Measurements from ENCODE around the gene ATXN10.
"Not testable (repeated sequence)": the region's sequence is repeated elsewhere in the genome, so short reads cannot be mapped to it uniquely, and the experiment has no call there.

The ATXN10 gene

DNA sequence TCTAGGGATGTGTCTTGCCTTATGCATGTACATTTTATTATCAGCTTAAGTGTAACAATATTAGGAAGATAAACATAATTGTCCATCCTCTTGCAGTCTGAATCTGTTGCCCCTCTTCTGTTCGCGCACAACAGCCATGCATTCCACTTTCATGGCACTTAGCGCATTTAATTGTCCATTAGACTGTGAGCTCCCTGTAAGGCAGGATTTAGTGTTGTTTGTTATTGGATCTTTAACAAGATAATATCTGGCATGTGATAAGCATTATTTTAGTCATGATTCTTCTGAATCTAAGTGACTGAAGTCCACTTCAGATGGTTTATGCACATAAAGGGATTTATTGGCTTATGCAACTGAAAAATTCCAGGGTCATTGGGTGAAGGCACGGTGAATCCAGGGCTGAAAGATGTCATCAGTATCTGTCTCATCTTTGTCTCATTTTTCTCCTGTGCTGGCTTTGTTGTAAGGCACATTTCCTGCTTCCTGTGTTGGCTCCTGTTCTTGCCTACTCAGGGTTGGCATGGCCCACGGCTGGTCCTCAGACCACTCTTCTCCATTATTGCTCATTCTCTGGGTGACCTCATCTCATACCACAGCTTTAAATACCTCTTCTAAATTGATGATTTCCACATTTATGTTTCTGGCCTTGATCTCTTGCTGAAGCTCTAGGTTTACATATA lies 37.6 kb downstream of the ATXN10 start:
- DNase-seq (ENCODE audit: low read depth in 2 of 2): no peak

DNA sequence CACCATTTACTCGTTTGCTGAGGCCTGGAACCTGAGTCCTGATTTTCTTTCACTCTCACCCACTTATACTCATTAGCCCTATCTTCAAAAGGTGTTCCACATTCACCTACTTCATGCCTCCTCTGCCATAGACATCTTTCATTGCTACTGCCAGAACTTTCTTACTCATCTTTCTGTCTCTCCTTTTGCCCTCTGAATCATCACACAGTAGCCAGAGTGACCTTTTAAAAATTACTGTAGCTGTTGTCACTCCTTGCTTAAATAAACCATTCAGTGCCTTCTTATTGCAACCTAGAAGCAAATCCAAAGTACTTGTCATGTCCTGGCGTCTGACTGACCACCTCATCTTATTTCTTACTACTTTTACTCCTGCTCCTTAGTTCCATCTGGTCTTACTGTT lies 38.2 kb downstream of the ATXN10 start:
- DNase-seq (ENCODE audit: low read depth in 2 of 2): no peak

DNA sequence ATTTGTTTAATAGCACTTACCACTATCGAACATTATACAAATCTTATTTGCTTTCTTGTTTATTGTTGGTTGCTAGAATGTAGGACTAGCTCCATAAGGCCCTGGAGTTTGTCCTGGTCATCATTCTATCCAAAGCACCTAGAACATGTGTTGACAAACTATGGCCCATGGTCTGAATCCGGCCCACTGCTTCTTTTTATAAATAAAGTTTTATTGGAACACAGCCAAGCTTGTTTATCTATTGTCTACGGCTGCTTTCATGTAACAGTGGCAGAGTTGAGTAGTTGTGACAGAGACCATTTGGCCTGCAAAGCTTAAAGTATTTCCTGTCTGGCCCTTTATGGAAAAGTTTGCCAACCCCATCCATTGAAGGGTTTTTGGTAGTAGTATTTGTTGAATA lies 38.8 kb downstream of the ATXN10 start:
- no peak for DNase-seq (ENCODE audit: low read depth in 2 of 2)

DNA sequence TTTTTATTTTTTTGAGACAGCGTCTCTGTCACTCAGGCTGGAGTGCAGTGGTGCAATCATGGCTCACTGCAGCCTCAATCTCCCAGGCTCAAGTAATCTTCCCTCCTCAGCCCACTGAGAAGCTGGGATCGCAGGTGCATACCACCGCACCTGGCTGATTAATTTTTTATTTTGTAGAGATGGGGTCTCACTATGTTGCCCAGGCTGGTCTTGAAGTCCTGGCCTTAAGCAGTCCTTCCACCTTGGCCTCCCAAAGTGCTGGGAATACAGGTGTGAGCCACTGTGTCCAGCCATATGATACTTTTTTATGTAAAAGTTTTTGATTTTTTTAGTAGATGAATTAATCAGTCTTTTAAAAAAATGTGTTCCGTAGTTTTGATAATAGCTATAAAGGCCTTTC lies 42.8 kb downstream of the ATXN10 start:
- DNase-seq (ENCODE audit: low read depth in 2 of 2): not testable (repeated sequence)

DNA sequence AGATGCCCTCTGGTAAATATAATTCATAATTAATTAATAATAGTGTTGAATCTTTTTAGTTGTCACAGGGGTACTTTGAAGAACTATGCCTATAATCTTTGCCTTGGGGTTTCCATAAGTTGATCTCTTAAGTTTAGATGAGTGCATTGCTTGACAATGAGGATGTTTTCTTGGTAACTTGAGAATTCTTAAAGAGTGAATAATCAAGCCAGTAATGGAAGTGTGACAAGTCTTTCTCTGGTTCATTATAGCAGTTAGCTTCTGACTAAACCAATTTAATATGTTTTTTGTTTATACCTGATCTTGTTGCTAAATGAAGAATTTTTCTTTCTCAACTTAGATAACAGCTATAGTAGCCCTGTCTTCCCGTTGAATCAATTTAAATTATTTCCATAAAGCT lies 46.2 kb downstream of the ATXN10 start:
- DNase-seq (ENCODE audit: low read depth in 2 of 2): no peak

DNA sequence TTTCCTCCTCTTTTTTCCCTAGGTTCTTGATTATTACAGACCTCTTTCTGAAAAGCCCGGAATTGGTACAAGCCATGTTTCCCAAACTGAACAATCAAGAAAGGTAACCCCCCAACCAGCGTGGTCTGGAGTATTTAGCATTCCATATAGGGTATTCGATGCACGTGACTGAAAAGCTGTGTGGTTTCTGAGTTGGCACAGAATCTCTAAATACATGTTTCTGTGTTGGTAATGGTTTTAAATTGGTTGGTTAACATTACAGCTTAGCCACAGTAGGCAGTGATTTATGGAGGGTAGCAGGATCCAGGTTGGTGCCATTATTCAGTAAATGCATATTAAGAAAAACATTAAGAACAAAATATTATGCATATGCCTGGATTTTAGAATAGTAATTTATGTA lies 46.8 kb downstream of the ATXN10 start:
- no peak for DNase-seq (ENCODE audit: low read depth in 2 of 2)

DNA sequence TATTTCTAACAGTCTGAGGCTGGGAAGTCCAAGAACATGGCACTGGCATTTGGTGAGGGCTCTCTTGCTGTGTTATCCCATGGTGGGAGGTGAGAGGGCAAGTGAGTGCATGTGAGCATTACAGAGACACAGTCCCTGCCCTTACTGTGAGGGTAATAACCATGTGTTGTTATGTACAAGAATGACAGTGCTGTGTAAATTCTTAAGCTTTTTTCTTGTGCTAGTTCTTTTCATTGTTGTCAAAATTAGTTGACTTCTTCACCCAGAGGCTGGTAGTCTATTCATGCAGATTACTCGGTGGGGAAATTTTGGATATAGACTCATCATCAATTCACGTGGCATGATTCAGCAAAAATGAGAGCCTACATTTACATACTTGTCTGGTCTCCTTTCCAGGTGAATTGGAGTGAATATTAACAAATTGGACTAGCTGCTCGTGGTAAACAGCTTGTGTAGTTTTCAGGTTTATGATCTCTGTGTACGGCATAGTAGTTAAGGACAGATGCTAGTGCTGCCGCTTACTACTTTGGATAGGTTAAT lies 49.3 kb downstream of the ATXN10 start:
- DNase-seq (ENCODE audit: low read depth in 2 of 2): no peak

DNA sequence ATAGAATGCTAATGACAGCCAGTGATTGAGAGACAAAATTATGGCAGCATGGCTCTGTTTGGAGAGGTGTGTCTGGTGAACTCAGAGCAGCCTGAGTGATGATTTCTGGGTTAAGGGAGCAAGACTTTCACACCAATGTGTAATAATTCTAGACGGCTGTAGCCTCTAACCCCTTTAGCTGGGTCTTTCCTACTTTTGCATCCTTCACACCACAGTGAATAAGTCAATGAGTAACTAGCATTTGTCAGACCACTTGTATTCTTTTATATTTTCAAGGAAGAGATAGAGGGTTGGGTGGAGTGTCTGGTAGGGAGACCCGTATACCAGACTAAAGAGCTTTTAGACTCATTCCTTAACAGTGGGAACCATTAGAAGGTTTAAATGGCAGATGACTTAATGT lies 50.4 kb downstream of the ATXN10 start:
- DNase-seq (ENCODE audit: low read depth in 2 of 2): no peak

DNA sequence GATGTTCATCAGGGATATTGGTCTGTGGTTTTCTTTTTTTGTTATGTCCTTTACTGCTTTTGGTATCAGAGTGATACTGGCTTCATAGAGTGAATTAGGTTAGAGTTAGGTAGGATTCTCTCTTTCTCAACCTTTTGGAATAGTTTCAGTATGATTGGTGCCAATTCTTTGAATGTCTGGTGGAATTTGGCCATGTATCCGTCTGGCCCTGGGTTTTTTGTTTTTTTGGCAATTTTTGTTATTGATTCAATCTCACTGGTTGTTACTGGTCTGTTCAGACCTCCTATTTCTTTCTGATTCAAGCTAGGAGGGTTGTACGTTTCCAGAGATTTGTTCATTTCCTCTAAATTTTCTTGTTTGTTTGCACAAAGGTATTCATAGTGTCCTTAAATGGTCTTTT lies 54.4 kb downstream of the ATXN10 start:
- no peak for DNase-seq (ENCODE audit: low read depth in 2 of 2)

DNA sequence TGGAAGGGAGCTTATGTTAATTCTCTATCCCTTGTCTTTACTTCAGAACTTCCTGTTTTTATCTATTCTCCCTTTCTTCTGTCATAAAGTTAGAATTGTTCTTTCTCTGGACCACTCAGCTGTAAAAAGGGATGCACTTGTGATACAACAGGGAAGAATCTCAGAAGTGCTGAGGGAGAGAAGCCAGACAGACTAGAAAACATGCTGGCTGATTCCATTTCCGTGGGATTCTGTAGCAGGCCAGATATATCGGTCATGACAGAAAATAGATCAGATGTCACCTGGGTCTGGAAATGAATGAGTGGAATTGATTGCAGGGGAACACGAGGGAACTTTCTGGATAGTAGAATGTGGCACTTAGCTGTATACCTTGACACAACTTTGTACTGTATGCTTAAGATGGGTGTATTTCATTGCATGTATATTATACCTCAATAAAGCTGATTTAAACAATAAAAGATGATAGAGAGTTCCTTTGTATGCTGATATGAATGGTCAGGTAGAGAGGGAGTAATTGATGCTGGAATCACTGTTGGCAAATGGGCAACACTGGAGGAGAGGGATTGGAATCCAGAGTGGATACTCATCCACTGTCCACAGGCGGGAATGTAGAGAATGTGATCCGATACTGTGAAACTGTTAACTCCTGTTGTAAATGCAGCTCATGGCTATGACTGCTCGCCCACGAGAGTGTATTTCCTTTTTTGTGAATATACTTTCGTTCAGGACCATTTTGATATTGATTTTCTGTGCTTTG lies 59.6 kb downstream of the ATXN10 start:
- no peak for DNase-seq (ENCODE audit: low read depth in 2 of 2)

DNA sequence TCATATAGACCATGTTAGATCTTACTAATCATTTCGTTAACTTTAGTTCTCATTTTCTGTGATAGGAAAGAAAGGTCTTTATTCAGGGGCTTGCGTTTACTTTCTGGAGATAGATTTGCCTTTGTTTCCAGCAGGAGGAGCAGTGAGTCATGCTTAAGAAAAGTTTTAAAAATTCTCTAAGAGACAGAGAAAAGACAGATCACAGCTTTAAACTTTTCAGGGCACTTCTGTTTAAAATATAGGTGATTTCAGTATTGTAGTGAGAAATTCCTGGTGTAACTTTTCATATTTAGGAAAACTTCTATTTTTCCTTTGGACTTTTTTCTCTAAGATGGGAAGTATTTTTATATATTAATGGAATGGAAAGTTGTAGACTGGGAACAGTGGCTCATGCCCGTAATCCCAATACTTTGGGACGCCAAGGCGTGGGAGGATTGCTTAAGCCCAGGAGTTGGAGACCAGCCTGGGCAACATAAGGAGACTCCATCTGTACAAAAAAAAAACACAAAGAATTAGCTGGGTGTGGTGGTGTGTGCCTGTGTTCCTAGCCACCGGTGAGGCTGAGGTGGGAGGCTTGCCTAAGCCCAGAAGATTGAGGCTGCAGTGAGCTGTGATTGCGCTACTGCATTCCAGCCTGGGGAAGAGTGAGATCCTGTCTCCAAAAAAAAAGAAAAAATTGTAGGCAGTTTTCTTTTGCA lies 60.3 kb downstream of the ATXN10 start:
- no peak for DNase-seq (ENCODE audit: low read depth in 2 of 2)

DNA sequence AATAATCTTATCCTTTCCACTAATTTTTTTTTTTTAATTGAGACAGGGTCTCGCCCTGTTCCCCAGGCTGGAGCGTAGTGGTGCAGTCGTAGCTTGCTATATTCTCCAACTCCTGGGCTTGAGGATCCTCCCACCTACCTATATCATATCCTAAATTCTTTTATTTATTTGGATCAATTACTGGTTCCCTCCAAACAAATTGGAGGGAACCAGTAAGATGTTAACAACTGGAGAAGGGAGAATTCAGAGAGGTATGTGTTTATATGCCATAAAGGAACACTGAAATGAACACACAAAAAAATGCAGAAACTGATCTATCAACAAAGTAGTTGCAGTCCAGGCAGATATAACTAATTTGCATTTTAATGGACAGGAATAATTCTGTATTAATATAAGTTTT lies 63.6 kb downstream of the ATXN10 start:
- no peak for DNase-seq (ENCODE audit: low read depth in 2 of 2)

DNA sequence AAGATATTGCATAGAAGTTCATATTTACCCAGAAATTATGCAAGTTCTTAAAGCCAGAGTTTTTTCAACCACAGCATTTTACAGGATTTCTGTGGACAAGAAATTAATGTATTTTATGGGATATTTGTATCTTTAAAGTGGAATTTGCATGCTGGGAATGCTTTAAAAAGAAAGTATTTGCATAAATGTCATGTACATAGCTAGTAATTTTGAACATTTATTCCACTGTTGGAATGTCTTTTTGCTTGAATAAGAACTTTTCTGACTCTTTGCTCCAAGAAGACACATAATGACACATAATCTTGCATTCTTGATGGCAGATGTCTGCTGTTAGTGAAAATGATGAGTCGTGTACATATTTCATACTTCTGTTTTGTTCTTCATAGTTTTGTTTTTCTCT lies 66.6 kb downstream of the ATXN10 start:
- no peak for DNase-seq (ENCODE audit: low read depth in 2 of 2)

DNA sequence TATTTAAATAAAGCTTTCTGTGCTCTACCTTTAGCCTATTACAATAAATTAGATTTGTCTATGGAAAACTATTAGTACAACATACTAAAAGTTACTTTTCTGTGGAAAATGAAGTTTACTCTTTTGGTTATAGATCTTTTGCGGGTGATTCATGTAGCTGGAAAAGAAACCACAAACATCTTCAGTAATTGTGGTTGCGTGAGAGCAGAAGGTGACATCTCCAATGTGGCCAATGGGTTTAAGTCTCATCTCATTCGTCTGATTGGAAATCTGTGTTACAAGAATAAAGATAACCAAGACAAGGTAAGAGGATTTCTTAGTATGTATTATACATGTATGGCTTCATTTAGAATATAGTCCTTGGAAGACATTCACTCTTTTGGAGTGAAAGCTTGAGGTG lies 68.6 kb downstream of the ATXN10 start:
- no peak for DNase-seq (ENCODE audit: low read depth in 2 of 2)

DNA sequence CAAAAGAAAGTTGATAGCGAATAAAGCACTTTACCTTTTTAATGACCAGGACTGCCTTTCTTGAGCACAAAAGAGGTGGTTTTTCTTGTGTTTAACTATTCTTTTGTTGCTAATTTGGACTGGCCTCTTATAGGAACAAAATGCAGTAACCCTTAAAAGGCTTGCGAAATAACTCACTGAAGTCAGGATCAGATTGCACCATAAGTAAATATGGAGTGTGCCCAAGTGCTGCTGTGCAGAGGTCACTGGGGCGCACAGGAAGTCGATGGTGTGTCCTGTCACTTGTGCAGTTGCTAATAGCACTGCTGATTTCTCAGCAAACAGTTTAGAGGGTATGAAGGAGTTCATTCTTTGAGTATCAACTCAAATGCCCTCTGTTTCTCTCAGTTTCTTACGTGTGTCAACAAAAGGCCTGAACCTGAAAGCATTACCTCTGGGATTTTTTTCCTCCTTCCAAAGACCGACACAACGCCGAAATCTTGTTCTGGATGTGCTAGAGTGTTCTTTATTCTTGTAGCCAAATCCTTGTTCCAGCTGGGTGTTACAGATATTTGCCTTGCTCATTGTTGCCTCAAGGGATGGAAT lies 71.3 kb downstream of the ATXN10 start:
- no peak for DNase-seq (ENCODE audit: low read depth in 2 of 2)

DNA sequence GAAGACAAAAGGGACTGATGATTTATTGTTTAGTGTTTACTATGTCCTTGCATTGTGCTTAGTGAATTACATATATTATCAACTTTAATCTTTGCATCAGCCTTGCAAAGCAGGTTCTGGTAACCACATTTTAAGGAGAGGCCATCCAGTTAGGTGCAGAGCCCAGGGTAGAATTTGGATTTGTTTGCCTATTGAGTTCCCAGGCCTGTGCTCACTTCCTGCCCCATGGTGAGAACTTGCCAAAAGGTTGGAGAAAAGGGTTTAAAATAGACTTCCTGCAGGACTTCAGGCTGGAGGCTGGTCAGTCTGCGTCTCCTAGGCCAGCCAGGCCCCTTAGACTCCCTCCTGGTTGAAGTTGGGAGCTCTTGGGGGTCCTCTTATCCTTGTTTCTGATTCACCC lies 72.1 kb downstream of the ATXN10 start:
- DNase-seq (ENCODE audit: low read depth in 2 of 2): no peak

DNA sequence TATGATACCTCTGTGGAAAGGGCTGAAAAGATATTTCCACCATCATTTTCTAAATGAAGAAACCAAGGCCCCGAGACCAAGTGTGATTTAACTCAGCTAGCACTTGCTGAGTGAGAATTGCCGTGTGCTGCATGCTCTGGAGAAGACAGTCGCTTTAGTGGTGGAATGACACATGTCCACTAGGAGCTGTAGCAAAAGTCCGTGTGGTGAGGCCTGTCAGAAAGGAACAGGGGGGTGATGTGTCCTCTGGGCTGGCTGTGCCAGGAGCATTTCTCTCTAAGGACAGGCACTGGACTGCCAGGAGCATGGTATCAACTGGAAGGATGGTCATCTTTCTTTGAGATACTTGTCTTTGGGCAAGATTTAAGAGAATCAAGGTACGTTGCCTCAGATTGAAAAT lies 72.8 kb downstream of the ATXN10 start:
- DNase-seq (ENCODE audit: low read depth in 2 of 2): no peak

DNA sequence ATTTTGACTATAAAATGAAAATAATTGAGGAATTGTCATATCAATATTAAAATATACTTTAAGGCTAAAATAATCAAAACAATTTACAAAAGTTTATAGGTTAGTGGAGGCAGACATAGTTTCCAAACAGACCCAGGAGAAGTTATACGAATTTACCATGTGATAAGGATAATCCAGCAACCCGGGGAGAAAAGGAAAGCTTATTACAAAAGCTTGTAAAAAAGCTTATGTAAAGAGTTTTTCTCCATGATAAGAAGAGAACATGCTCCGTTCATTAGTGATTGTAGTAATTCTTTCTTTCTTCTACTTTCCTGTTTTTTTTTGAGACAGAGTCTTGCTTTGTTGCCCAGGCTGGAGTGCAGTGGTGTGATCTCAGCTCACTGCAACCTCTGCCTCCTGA lies 79.0 kb downstream of the ATXN10 start:
- no peak for DNase-seq (ENCODE audit: low read depth in 2 of 2)

DNA sequence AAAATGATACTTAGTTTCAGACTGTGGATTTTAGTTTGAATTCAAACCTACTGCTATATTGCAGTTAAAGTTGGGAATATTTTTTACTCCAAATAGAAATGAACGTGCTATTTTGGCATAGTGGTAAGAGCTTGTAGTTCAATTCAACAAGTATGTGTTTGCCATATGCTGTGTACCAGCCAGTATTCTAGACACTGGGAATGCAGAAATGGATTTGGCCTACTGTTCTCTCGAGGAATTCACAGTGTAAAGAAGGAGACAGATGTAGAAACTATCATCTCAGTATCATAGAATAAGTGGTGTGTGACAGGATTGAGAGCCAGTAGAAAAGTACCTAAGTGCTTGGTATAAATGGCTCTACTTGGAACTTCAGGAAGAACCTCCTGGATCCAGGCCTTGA lies 80.4 kb downstream of the ATXN10 start:
- no peak for DNase-seq (ENCODE audit: low read depth in 2 of 2)

DNA sequence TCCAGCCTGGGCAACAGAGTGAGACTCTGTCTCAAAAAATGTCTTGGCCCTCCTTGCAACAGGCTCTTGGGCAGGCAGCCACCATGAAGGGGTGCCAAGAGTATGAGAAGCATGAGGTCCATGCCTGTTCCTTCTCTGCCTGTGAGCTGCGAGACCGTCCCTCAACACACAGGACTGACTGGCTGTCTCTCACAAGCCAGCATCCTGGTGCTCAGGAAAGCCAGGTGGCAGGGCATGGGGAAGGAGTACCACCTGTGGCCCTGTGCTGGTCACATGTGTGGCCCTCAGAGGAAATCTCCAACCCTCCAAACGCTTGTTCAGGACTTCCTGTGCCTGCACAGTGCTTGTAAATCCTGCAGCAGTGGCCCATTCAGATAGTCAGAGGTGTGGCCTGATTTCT lies 83.2 kb downstream of the ATXN10 start:
- DNase-seq (ENCODE audit: low read depth in 2 of 2): no peak

DNA sequence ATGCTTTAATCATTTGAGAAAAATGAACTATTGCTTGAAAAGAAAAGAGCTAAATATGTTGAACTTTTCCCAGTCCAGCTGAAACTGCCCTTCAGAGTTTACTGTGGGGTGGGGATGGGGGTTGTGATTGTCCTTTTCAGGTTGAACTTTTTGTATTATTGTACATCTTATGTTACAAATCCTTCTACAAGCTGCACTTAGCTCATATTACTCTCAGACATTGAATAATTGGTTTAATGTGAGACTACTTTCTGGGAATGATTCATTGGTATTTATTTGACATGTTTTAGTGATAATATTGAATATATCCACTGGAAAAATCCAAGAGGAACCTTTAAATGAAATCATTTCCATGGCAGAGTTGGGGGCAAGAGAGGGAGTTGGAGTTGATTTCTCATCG lies 84.9 kb downstream of the ATXN10 start:
- DNase-seq (ENCODE audit: low read depth in 2 of 2): no peak

DNA sequence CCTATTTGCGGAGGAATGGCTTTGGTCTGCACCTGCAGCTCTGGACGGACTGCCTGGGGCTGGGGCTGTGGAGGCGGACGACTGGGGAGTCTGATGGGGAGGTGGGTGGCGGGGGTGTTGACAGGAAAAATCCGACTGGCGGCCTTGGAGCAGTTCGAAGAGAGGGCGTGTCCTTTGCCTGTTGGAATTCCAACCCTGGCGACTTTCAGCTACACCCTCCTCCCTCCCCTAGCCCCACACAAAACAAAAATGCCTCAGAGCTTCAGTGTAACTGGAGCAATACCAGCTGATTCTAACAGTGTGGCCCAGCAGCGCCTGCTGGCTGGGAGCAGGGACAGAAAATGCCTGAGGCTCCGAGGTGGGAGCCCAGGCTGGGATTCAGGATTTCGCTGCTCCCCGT lies 85.4 kb downstream of the ATXN10 start:
- DNase-seq (ENCODE audit: low read depth in 2 of 2): no peak

DNA sequence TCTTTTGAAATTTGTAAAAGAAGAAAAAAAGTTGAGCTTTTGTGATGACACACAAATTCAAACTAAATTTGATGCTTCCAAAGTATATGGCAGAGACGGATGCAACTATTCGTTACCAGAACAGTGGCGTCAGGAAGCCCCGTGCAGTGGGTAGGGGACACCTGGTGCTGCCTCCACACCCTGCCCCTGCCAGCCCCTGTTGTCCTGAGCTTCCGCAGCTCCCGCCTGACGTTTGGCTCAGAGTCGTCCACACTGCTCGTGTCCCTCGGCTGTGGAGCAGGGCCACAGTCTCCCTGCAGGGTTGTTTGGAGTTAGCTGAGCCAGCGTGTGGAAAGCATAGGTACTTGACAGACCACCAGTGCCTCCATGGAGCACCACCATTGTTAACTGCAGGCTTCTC lies 86.3 kb downstream of the ATXN10 start:
- DNase-seq (ENCODE audit: low read depth in 2 of 2): no peak
